Transverse colon (tissue), 4 donors: ENCODE measurements around the gene LMO7. TPM values are rescaled to one million over a fixed set of nuclear protein-coding genes. Genes with fewer than 3 reads are reported as not detected.

Source experiments
- DNase-seq: peaks from one replicate; pipeline ENCODE4 v3.0.0-alpha.2; 2019
- H3K27ac ChIP-seq, 4 donors: fragments of 200-600 bp; sonication (generic); 2 replicates each; pipeline ENCODE4 v1.5.1; 2016 to 2018; ENCODE audit warnings: inconsistent platforms in 4 of 4
- H3K27me3 ChIP-seq: fragments of 200-600 bp; sonication (generic); 2 replicates; pipeline ENCODE4 v1.5.1; 2017; ENCODE audit warnings: inconsistent platforms
- H3K36me3 ChIP-seq, 4 donors: fragments of 200-600 bp; sonication (generic); 2 replicates each; pipeline ENCODE4 v1.5.1; 2017 to 2019; ENCODE audit warnings: inconsistent platforms in 4 of 4
- H3K4me1 ChIP-seq, 4 donors: fragments of 200-600 bp; sonication (generic); 2 replicates each; pipeline ENCODE4 v1.5.1; 2017 to 2020; ENCODE audit warnings: inconsistent platforms in 4 of 4
- H3K4me3 ChIP-seq, 4 donors: fragments of 200-600 bp; sonication (generic); 1 replicate in 1 of 4; 2 replicates in 3 of 4; pipeline versions ENCODE4 v1.5.1 to v1.6.1; 2017 to 2019; ENCODE audit warnings: inconsistent platforms in 4 of 4
- H3K9me3 ChIP-seq, 2 donors: fragments of 200-600 bp; sonication (generic); 2 replicates each; pipeline ENCODE4 v1.5.1; 2017 to 2019; ENCODE audit warnings: inconsistent platforms in 2 of 2
- EP300 ChIP-seq: sonication (generic); formaldehyde crosslinking; IDR thresholded peaks from one replicate; pipeline ENCODE4 v1.6.1; 2017; ENCODE audit warnings: antibody characterized with exemption, low read depth
- POLR2A ChIP-seq: fragments of 450-650 bp; IDR thresholded peaks from one replicate; pipeline ENCODE4 v1.6.1; 2016; ENCODE audit warnings: antibody characterized with exemption, mild to moderate bottlenecking, moderate library complexity
- POLR2AphosphoS5 ChIP-seq, 3 donors: sonication (generic); formaldehyde crosslinking; IDR thresholded peaks; one replicate each; pipeline ENCODE4 v1.6.1; 2016; ENCODE audit warnings: antibody characterized with exemption in 3 of 3
- WGBS, 2 donors: methylation state at CpG; one replicate each; pipeline ENCODE4 v1.1.5; 2018; ENCODE audit warnings: low coverage in 1 of 2; 5-methylcytosine and 5-hydroxymethylcytosine counted together
- in situ Hi-C, 4 donors: fragments of 200-750 bp; cut with MboI; loops; one replicate each; pipeline versions ENCODE4 v1.15.0 to v1.15.1; 2017; ENCODE audit warnings: low sequenced_read_pairs in 3 of 4, low pct_ligation_motif_present in 1 of 4, low pct_unique_long_range_greater_than_20kb in 1 of 4
- intact Hi-C: fragments of 100-400 bp; cut with DNase I; formaldehyde crosslinking; loops from one replicate; pipeline ENCODE4 v1.15.1; 2023; ENCODE audit warnings: low total_unique reads
- total RNA-seq, 4 donors: library from RNA; depleted of rRNA; stranded (reverse); fragments of >200 nt; gene quantifications; one replicate each; pipeline ENCODE4 v1.1.0, GENCODE V29; 2016
- TF ChIP-seq, protein P1 (sequence below), 5 experiments: fragments of 200-600 bp in 3 of 5; fragments of 450-650 bp in 2 of 5; sonication (generic) in 3 of 5; IDR thresholded peaks; 1 replicate in 2 of 5; 2 replicates in 3 of 5; pipeline ENCODE4 v1.5.1; 2016 to 2017; ENCODE audit warnings: antibody characterized with exemption in 5 of 5, inconsistent platforms in 3 of 5, mild to moderate bottlenecking in 2 of 5, moderate library complexity in 1 of 5

Gene LMO7
- total RNA-seq, 4 donors from 2014 or later, result 82.6 to 304 (median 190) TPM

DNA sequence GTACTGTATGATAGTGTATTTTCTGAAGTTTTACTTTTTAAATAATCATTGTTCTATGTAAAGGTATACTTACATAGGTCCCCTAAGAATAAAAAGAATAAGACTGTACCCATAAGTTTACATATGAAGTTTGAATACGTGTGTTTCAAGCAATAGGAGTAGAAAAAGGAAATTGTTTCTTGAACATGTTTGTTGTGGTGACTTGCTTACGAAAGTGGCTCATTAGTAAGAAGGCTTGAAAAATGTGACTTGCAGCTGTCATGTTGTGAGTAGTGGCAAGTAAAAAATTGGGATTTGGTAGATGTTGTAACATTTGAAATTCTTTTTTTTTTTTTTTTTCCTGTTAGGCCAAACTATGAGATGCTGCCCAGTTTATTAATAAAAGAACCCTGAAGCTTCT, 203.3 kb downstream of the LMO7 start:
- in situ Hi-C loops, result no loop called here
- TF ChIP-seq EP300 (no peak), POLR2AphosphoS5 (IDR thresholded peaks at IDR 0.05) (no peak)
- TF ChIP-seq, protein P1, sequence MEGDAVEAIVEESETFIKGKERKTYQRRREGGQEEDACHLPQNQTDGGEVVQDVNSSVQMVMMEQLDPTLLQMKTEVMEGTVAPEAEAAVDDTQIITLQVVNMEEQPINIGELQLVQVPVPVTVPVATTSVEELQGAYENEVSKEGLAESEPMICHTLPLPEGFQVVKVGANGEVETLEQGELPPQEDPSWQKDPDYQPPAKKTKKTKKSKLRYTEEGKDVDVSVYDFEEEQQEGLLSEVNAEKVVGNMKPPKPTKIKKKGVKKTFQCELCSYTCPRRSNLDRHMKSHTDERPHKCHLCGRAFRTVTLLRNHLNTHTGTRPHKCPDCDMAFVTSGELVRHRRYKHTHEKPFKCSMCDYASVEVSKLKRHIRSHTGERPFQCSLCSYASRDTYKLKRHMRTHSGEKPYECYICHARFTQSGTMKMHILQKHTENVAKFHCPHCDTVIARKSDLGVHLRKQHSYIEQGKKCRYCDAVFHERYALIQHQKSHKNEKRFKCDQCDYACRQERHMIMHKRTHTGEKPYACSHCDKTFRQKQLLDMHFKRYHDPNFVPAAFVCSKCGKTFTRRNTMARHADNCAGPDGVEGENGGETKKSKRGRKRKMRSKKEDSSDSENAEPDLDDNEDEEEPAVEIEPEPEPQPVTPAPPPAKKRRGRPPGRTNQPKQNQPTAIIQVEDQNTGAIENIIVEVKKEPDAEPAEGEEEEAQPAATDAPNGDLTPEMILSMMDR (IDR thresholded peaks at IDR 0.05), result no peak
- intact Hi-C loops, result no loop called here
- Histone ChIP-seq H3K9me3 (no peaks in the 10 kb centered on the region), H3K27ac (no peak overlapping the region), H3K4me1 (no peaks in the 10 kb centered on the region), H3K36me3 (peaks cover 0 to 23% (median 7%) of the 10 kb centered on the region in 4 donors), H3K27me3 (no peaks in the 10 kb centered on the region), H3K4me3 (no peak overlapping the region)
- 82 to 86% methylated on average over 2 of the region's 2 CpGs for WGBS, 2 donors
- no peak for DNase-seq

- Histone ChIP-seq H3K27me3 (no peaks in the 10 kb centered on the region), H3K36me3 (peaks cover 0 to 23% (median 6%) of the 10 kb centered on the region in 4 donors), H3K9me3 (no peaks in the 10 kb centered on the region), H3K27ac (no peak overlapping the region), H3K4me1 (no peaks in the 10 kb centered on the region), H3K4me3 (no peak overlapping the region)
- in situ Hi-C loops (no loop called here), intact Hi-C loops (no loop called here)
- TF ChIP-seq EP300, result no peak
- TF ChIP-seq POLR2AphosphoS5 (IDR thresholded peaks at IDR 0.05), result no peak
- TF ChIP-seq POLR2A, result no peak
- TF ChIP-seq, protein P1 (IDR thresholded peaks at IDR 0.05), result no peak
- 97 to 98% methylated on average over 5 of the region's 5 CpGs for WGBS, 2 donors
- DNase-seq, result no peak
These were observed 205.8 kb downstream of the LMO7 start for GRCh38 chr13:75841905-75842304.

DNA sequence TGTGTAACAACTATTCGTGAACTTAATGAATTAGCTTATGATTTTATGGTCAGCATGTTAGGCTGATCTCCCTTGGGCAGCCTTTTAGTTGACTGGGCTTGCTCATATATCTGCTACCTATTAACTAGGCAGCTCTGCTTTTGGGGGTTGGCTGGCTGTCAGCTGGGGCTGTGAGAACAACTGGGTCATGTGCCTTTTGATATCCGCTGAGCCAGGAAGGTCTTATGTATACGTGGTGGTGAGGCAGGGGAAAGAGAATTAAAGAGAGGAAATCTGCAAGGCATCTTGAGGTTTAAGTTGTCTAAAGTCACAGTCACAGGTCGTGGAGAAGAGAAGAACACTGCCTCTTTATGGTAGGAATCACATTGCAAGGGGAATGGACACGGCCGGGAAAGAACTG, 206.9 kb downstream of the LMO7 start:
- WGBS, 2 donors, result 88 to 94% methylated on average over 6 of the region's 6 CpGs
- in situ Hi-C loops, result no loop called here
- no peaks in the 10 kb centered on the region for H3K9me3 ChIP-seq

DNA sequence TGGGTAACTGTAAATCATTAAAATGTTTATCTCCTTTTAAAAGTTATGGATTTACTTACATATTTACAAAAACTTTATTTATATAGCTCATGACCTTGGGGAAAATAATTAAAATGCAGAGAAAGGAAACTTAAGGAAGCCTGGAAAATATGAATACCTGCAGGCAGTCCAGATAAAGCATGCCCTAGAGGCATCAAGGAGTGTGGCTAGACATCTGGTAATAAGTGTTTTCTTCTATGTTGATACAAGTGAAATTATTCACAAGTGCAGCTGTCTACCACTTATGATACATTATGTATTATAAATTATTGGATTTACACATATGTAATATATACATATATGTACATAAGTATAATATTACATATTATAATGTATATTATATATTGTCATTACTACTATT, 207.9 kb downstream of the LMO7 start:
- DNase-seq, result no peak
- Histone ChIP-seq H3K4me1 (no peaks in the 10 kb centered on the region), H3K4me3 (no peak overlapping the region), H3K27ac (no peak overlapping the region), H3K9me3 (no peaks in the 10 kb centered on the region), H3K27me3 (no peaks in the 10 kb centered on the region), H3K36me3 (peaks cover 0 to 23% (median 6%) of the 10 kb centered on the region in 4 donors)
- intact Hi-C loops (no loop called here), in situ Hi-C loops (no loop called here)
- no peak for TF ChIP-seq POLR2AphosphoS5 (IDR thresholded peaks at IDR 0.05)
- TF ChIP-seq EP300, result no peak
- TF ChIP-seq, protein P1 (IDR thresholded peaks at IDR 0.05), result no peak

More for the DNA sequence above, 206.9 kb downstream of the LMO7 start:
- no peak for TF ChIP-seq POLR2A
- no peak for TF ChIP-seq EP300
- no peak for TF ChIP-seq POLR2AphosphoS5 (IDR thresholded peaks at IDR 0.05)
- TF ChIP-seq, protein P1 (IDR thresholded peaks at IDR 0.05), result no peak
- no peaks in the 10 kb centered on the region for H3K27me3 ChIP-seq
- peaks cover 0 to 23% (median 6%) of the 10 kb centered on the region in 4 donors for H3K36me3 ChIP-seq
- no peak overlapping the region for H3K4me3 ChIP-seq
- DNase-seq, result no peak
- H3K4me1 ChIP-seq, result no peaks in the 10 kb centered on the region
- no peak overlapping the region for H3K27ac ChIP-seq
- intact Hi-C loops, result no loop called here
